K562 (cell line): Measurements from ENCODE around the gene CD1D.

Experiments used
- NFRKB ChIP-seq: fragments of 450-650 bp; IDR thresholded peaks from 2 replicates; pipeline ENCODE4 v1.6.1; 2016; ENCODE audit warnings: low read depth
- POLR2A ChIP-seq: fragments of 450-650 bp; conservative IDR thresholded peaks from 2 replicates; pipeline ENCODE4 v1.6.1; 2016
- RCOR1 ChIP-seq, 2 experiments: IDR thresholded peaks; 2 replicates each; pipeline ENCODE4 v1.6.1; 2012; ENCODE audit warnings: low read depth in 2 of 2, low read length in 2 of 2, borderline replicate concordance in 1 of 2, improper control_type of control experiment in 1 of 2
- SETDB1 ChIP-seq: IDR thresholded peaks from one replicate; pipeline ENCODE4 v1.6.1; 2012; ENCODE audit warnings: low read length, control low read depth, inconsistent platforms
- SRF ChIP-seq, 2 experiments: fragments of 250-450, 450-650 bp in 1 of 2; sonication (Bioruptor Pico) in 1 of 2; sonication (generic) in 1 of 2; formaldehyde crosslinking; IDR thresholded peaks; 2 replicates each; pipeline versions ENCODE4 v1.5.0 to v1.5.1; 2020 to 2022; ENCODE audit warnings: mild to moderate bottlenecking in 1 of 2, missing genetic modification reagents in 1 of 2

GRCh38 chr1:158153746-158154444 is 26.8 kb upstream of the CD1D start:
- TF ChIP-seq SRF (CRISPR knock-in tag; IDR thresholded peaks at IDR 0.05), result no peak
- TF ChIP-seq RCOR1 (IDR thresholded peaks at IDR 0.05; ENCODE audit: borderline replicate concordance in 1 of 2, low read depth in 2 of 2, low read length in 2 of 2), result no peak
- no peak for TF ChIP-seq SETDB1
- TF ChIP-seq NFRKB, result no peak
- no peak for TF ChIP-seq POLR2A
